Head of caudate nucleus (tissue), 42 donors: ENCODE data around the gene GANAB.
"Not testable (repeated sequence)": the region's sequence is repeated elsewhere in the genome, so short reads cannot be mapped to it uniquely, and the experiment has no call there.

Source experiments
- DNase-seq, 42 donors: peaks; one replicate each; pipeline versions ENCODE4 v3.0.0 to v3.0.0-alpha.2; 2020 to 2021; ENCODE audit warnings: mixed read lengths in 7 of 42
- intact Hi-C: fragments of 100-400 bp; cut with DNase I; formaldehyde crosslinking; loops from one replicate; pipeline ENCODE4 v1.15.0; 2022

The GANAB gene

DNA sequence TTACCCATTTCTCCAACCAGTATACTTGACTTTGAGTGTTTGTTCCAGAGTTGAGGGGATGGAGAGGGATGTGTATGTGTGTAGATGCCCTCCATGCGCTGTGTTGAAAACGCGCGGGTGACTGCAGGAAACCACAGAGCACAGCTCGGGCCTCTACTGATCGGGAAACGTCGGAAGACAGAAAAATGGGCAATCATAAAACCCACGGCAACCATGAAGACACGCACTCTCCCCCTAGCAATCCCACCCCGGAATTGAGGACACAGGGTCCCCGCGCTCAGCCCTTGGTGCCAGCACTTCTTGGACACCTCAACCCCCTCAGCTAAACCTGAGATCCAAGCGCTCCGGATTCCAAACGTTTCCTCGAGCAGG is 24.8 kb upstream of the GANAB start:
- intact Hi-C loops = no loop called here
- peak in 1 of 42 donors; percentile 87 for DNase-seq

- no peak for DNase-seq
- intact Hi-C loops = no loop called here
These were observed 23.2 kb upstream of the GANAB start for GRCh38 chr11:62669420-62670161.

DNA sequence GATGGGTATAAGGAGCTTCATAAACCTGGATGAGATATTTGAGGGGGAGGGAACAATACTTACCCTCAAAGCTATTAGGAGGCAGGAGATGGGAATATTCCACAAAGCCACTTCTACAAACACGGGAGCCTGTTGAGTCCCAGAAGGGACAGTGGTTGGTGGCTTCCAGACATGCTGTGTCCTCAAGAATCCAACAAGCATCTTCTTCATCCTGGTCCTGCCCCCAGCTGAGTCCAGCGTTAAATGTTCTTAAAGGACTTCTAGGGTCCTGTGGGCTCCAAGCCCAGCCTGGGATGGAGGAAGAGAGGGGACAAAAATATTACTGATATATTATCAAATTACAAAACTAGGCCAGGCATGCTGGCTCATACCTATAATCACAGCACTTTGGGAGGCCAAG is 21.0 kb upstream of the GANAB start:
- intact Hi-C loops = no loop called here
- no peak for DNase-seq

- DNase-seq = no peak
- intact Hi-C loops = no loop called here
These were observed 20.0 kb upstream of the GANAB start for GRCh38 chr11:62666259-62666926.

- DNase-seq = peak in 35 of 42 donors; percentile 17 to 72 (median 49)
- intact Hi-C loops = no loop called here
These were observed 19.3 kb upstream of the GANAB start for GRCh38 chr11:62665599-62666258.

DNA sequence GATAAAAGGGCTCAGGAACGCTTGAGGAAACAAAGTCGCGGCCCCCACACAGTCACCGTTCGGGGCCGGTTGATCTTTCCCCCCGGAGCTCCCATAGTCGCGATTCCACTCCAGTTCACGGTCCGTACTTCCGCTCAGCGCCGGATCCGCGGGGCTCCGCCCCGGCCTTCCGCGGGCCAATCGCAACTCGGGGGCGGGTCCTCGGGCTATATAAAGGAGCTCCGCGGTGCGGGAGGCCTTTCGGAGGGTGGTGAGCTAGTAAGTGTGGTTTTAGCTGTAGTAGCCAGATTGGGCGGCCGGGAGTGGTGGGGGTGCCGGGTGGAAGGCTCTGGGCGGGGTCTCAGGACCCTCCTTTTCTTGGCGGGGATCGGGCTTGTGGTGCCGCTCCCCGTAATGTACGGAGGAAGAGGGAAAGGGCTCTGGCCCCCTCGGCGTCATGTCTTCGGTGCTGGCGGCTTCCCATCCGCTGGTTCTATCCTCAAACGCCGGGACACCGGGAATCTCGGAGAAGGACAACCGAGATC is 18.7 kb upstream of the GANAB start, which contains the start of the genes C11orf98 and CSKMT:
TSS of gene C11orf98 (minus strand) at position 136 of the 524 bp plus-strand sequence. CDS start at position 95, 41 bp downstream.
TSS of gene CSKMT (plus strand) at position 238 of the 524 bp plus-strand sequence. CDS start 568 bp downstream, outside the sequence.
- DNase-seq = peak; percentile 92 to 99 (median 98)
- intact Hi-C loops = no loop called here

DNA sequence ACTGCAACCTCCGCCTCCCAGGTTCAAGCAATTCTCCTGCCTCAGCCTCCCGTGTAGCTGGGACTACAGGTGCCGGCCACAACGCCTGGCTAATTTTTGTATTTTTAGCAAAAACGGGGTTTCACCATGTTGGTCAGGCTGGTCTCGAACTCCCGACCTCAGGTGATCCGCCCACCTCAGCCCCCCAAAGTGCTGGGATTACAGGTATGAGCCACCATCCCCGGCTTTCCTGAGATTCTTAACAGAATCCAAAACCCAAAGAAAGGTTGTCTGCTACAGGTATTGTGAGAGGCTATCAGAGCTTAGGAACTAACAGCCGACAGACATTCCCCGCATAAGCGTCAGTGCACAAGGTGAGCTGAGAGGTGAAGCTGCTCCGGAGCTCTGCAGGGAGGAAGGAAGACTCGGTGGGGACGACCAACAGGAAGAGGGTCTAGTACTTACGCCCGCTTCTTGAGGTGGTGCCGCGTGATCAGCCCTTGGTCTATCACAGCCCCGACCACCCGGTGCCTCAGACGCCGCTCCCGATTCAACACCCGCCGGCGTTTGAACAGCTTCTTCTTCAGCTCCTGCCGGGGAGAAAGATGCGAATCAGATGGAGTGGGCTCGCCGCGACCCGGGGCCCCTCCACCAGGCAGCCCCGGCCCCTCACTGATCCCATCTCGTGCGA is 18.1 kb upstream of the GANAB start:
- intact Hi-C loops = no loop called here
- DNase-seq = peak in 19 of 42 donors; percentile 22 to 73 (median 57)

DNA sequence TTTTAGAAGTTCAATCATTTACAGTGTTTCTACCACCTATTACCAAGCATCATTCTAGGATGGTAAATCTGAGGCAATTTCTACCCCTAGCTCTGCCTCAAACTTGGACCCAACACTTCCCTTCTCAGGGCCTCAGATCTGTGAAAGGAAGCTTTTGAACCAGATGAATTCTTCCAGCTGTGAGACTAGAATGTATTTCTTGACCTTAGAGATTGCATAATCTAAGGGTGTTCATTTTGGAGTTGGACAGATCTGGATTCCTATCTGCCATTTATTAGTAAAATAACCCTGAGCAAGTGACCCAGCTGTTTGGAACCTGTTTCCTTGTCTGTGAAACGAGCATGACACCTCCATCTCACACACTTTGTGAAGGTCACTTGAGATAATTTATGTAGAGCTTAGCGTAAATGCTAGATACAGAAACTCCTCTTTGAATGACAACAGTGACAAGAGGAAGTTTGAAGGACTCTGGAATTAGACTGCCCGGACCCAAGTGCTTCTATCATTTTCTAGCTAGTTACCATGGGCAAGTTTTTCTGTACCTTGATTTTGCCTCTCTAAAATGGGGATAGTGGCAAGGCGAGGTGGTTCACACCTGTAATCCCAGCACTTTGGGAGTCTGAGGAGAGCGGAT is 10.5 kb upstream of the GANAB start:
- DNase-seq = no peak
- intact Hi-C loops = no loop called here

- no peak for DNase-seq
- intact Hi-C loops = no loop called here
These were observed 7.9 kb upstream of the GANAB start for GRCh38 chr11:62654297-62654696.

- intact Hi-C loops = no loop called here
- peak in 1 of 42 donors; percentile 12 for DNase-seq
These were observed 6.0 kb upstream of the GANAB start for GRCh38 chr11:62652161-62653006.

DNA sequence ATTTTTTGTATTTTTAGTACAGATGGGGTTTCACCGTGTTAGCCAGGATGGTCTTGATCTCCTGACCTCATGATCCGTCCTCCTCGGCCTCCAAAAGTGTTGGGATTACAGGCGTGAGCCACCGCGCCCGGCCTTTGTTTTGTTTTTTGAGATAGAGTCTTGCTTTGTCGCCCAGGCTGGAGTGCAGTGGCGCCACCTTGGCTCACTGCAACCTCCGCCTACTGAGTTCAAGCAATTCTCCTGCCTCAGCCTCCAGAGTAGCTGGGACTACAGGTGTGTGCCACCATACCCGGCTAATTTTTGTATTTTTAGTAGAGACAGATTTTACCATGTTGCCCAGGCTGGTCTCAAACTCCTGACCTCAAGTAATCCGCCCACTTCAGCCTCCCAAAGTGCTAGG is 3.9 kb upstream of the GANAB start:
- intact Hi-C loops, DNase-seq: not testable (repeated sequence)

DNA sequence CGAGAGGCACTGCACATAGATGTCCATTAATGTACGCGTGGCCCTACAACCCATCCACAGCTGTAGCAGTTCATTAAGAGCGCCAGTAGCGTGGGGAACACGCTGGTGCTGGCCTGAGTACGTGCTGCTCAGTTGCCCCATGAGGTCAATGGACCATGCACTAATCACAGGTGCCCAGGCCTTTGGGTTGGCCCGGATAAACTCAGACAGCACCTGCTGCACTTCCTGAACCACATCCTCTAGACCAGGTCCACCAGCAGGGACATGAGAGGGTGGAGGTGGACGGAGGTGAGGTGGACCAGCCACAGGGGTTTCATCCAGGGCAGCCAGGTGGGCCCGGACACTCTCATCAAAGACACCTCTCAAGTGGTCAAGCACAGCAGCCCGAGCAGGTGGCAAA is 3.1 kb upstream of the GANAB start:
- DNase-seq = no peak
- intact Hi-C loops = no loop called here

DNA sequence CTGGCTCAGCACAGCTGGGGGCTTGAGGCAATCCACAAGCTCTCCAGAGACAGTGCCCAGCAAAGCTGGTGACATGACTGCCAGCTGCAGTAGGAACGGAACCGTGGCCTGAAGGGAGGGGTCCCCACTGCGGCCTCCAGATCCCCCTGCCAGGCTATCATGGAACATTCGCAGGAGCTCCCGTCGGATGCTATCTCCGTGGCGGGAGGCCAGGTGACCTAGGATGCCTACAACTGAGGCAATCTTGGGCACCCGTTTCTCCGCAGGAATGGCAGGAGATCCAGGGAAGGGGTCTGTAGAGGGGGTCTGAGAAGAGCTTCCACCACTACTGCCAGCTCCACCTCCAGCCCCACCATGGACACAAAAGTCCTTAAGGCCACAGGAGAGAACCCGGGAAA is 2.6 kb upstream of the GANAB start:
- intact Hi-C loops = no loop called here
- no peak for DNase-seq

GRCh38 chr11:62648185-62648966 is 2.0 kb upstream of the GANAB start:
- intact Hi-C loops = no loop called here

GRCh38 chr11:62647609-62648005 is 1.2 kb upstream of the GANAB start:
- no peak for DNase-seq
- intact Hi-C loops = no loop called here

More at GRCh38 chr11:62648185-62648966, 2.0 kb upstream of the GANAB start:
- DNase-seq = no peak

- intact Hi-C loops = no loop called here
- peak in 3 of 42 donors; percentile 14 to 44 (median 24) for DNase-seq
These were observed 604 bp upstream of the GANAB start for GRCh38 chr11:62646825-62647608.

- DNase-seq = no peak
- intact Hi-C loops = no loop called here
These were observed 805 bp downstream of the GANAB start for GRCh38 chr11:62645671-62645945.
